ENCODE measurements around the gene INPP5D.

The INPP5D gene

GRCh38 chr2:233075966-233076339, 15.8 kb downstream of the INPP5D start:
- DNase-seq, result peak; percentile 47

- no peak for DNase-seq
Measured at GRCh38 chr2:233076749-233077148, 16.6 kb downstream of the INPP5D start.

GRCh38 chr2:233079473-233079877, 19.3 kb downstream of the INPP5D start:
- DNase-seq, result peak; percentile 55

- DNase-seq, result peak; percentile 52
Measured at GRCh38 chr2:233079953-233080835, 20.1 kb downstream of the INPP5D start.

GRCh38 chr2:233080836-233081229, 20.7 kb downstream of the INPP5D start:
- peak; percentile 66 for DNase-seq

- DNase-seq, result peak; percentile 72
Measured at GRCh38 chr2:233081232-233081730, 21.1 kb downstream of the INPP5D start.

- peak; percentile 63 for DNase-seq
Measured at GRCh38 chr2:233081731-233082221, 21.6 kb downstream of the INPP5D start.

GRCh38 chr2:233082222-233082930, 22.2 kb downstream of the INPP5D start:
- peak; percentile 54 for DNase-seq

- peak; percentile 53 for DNase-seq
Measured at GRCh38 chr2:233082931-233083755, 23.0 kb downstream of the INPP5D start.

GRCh38 chr2:233083782-233084181, 23.6 kb downstream of the INPP5D start:
- no peak for DNase-seq

- DNase-seq, result peak; percentile 63
Measured at GRCh38 chr2:233084488-233084887, 24.3 kb downstream of the INPP5D start.

GRCh38 chr2:233085037-233085838, 25.1 kb downstream of the INPP5D start:
- DNase-seq, result peak; percentile 50

GRCh38 chr2:233085839-233086150, 25.7 kb downstream of the INPP5D start:
- no peak for DNase-seq

GRCh38 chr2:233087713-233088112, 27.6 kb downstream of the INPP5D start:
- no peak for DNase-seq

- no peak for DNase-seq
Measured at GRCh38 chr2:233088972-233089345, 28.8 kb downstream of the INPP5D start.

- no peak for DNase-seq
Measured at GRCh38 chr2:233089851-233090250, 29.7 kb downstream of the INPP5D start.

- no peak for DNase-seq
Measured at GRCh38 chr2:233090879-233091278, 30.7 kb downstream of the INPP5D start.

- no peak for DNase-seq
Measured at GRCh38 chr2:233091595-233092375, 31.6 kb downstream of the INPP5D start.

GRCh38 chr2:233092432-233093165, 32.5 kb downstream of the INPP5D start:
- DNase-seq, result no peak

- no peak for DNase-seq
Measured at GRCh38 chr2:233093166-233093448, 33.0 kb downstream of the INPP5D start.

- no peak for DNase-seq
Measured at GRCh38 chr2:233093721-233094120, 33.6 kb downstream of the INPP5D start.
